OCI-LY3 (cell line): Measurements from ENCODE around the gene PPME1.

Experiments
- H2AFZ ChIP-seq: fragments of 200-600, 300-600 bp; shearing (Covaris generic); 2 replicates; pipeline ENCODE4 v1.6.0; 2014; ENCODE audit warnings: antibody characterized with exemption, low read depth, low read length
- H3K27ac ChIP-seq: fragments of 200-600, 300-600 bp; sonication (generic); 2 replicates; pipeline ENCODE4 v1.5.1; 2014; ENCODE audit warnings: mild to moderate bottlenecking, low read length, moderate library complexity, mixed read lengths
- H3K27me3 ChIP-seq: fragments of 200-600, 300-600 bp; sonication (generic); 2 replicates; pipeline ENCODE4 v1.6.1; 2014; ENCODE audit warnings: low read depth, low read length, mixed read lengths
- H3K36me3 ChIP-seq: fragments of 200-600, 300-600 bp; sonication (generic); replicated peaks from 2 replicates; pipeline ENCODE3; 2014; ENCODE audit warnings: low read depth, low read length, mixed read lengths
- H3K4me1 ChIP-seq: fragments of 300-600, 200-600 bp; sonication (generic); 2 replicates; pipeline ENCODE4 v1.6.1; 2014; ENCODE audit warnings: low read length, mixed read lengths
- H3K4me2 ChIP-seq: fragments of 200-600, 300-600 bp; sonication (generic); 2 replicates; pipeline ENCODE4 v1.6.1; 2014; ENCODE audit warnings: low read length, mixed read lengths
- H3K4me3 ChIP-seq: fragments of 300-600, 200-600 bp; sonication (generic); 2 replicates; pipeline ENCODE4 v1.5.1; 2014; ENCODE audit warnings: antibody characterized with exemption, mild to moderate bottlenecking, low read length, moderate library complexity
- H3K79me2 ChIP-seq: fragments of 300-600, 200-600 bp; shearing (Covaris generic); 2 replicates; pipeline ENCODE4 v1.6.1; 2014; ENCODE audit warnings: mild to moderate bottlenecking, low read length, mixed read lengths
- H3K9ac ChIP-seq: fragments of 300-600, 200-600 bp; shearing (Covaris generic); 2 replicates; pipeline ENCODE4 v1.6.0; 2014; ENCODE audit warnings: mild to moderate bottlenecking, low read length, moderate library complexity
- H3K9me3 ChIP-seq: fragments of 200-600, 300-600 bp; shearing (Covaris generic); 2 replicates; pipeline ENCODE4 v1.6.1; 2014; ENCODE audit warnings: low read length, mixed read lengths; ENCODE audit not compliant: insufficient read depth
- H4K20me1 ChIP-seq: fragments of 200-600, 300-600 bp; sonication (generic); 2 replicates; pipeline ENCODE4 v1.6.1; 2016; ENCODE audit warnings: low read length, mixed read lengths; ENCODE audit not compliant: insufficient read depth
- CTCF ChIP-seq: fragments of 200-600, 300-600 bp; sonication (generic); IDR thresholded peaks from 2 replicates; pipeline ENCODE4 v1.5.1; 2014; ENCODE audit warnings: antibody characterized with exemption, low read length, low read depth
- EZH2phosphoT487 ChIP-seq: fragments of 200-600 bp; shearing (Covaris generic); IDR thresholded peaks from 2 replicates; pipeline ENCODE4 v1.6.1; 2018; ENCODE audit warnings: antibody characterized with exemption, mixed run types, low read depth

PPME1 gene

GRCh38 chr11:74299015-74299414 lies 127.9 kb downstream of the PPME1 start:
- H3K36me3 ChIP-seq: no peaks in the 10 kb centered on the region
- TF ChIP-seq EZH2phosphoT487: no peak
- TF ChIP-seq CTCF: no peak
- no peak overlapping the region for H3K4me3 ChIP-seq
- no peaks in the 10 kb centered on the region for H3K4me1 ChIP-seq
- no peak overlapping the region for H3K4me2 ChIP-seq
- no peaks in the 10 kb centered on the region for H3K79me2 ChIP-seq
- H4K20me1 ChIP-seq: no peaks in the 10 kb centered on the region
- peaks cover under 1% of the 10 kb centered on the region; the same call in 1 of the 2 replicates for H3K27me3 ChIP-seq
- H3K27ac ChIP-seq: no peak overlapping the region
- no peak overlapping the region for H2AFZ ChIP-seq
- no peaks in the 10 kb centered on the region for H3K9me3 ChIP-seq
- no peak overlapping the region for H3K9ac ChIP-seq
